HG03442 (cell line): ENCODE results near the gene ZNRF4.
"Not testable (repeated sequence)": the region's sequence is repeated elsewhere in the genome, so short reads cannot be mapped to it uniquely, and the experiment has no call there.

ENCODE experiments used
- ATAC-seq: cut with Tn5 transposase; IDR thresholded peaks from one replicate; pipeline ENCODE4 v1.9.1; 2021; ENCODE audit warnings: mild to moderate bottlenecking, moderate library complexity; ENCODE audit not compliant: unreplicated experiment

The ZNRF4 gene

GRCh38 chr19:5455367-5456129 is at the start of gene ZNRF4:
Gene ZNRF4, plus strand, starts transcription at chr19:5455417. Its CDS starts 75 bp downstream, at chr19:5455492.
- no peak for ATAC-seq

- ATAC-seq: not testable (repeated sequence)
Observed at GRCh38 chr19:5406198-5406597, 49.0 kb upstream of the ZNRF4 start.

- no peak for ATAC-seq
Observed at GRCh38 chr19:5406816-5407215, 48.4 kb upstream of the ZNRF4 start.

- ATAC-seq: no peak
Observed at GRCh38 chr19:5407356-5407755, 47.9 kb upstream of the ZNRF4 start.

GRCh38 chr19:5417495-5418436 is 37.5 kb upstream of the ZNRF4 start:
- no peak for ATAC-seq

GRCh38 chr19:5418677-5419076 is 36.5 kb upstream of the ZNRF4 start:
- ATAC-seq: no peak

GRCh38 chr19:5420953-5421352 is 34.3 kb upstream of the ZNRF4 start:
- ATAC-seq: no peak

GRCh38 chr19:5423567-5424125 is 31.6 kb upstream of the ZNRF4 start:
- no peak for ATAC-seq

- no peak for ATAC-seq
Observed at GRCh38 chr19:5424192-5424973, 30.8 kb upstream of the ZNRF4 start.

GRCh38 chr19:5425260-5425659 is 30.0 kb upstream of the ZNRF4 start:
- no peak for ATAC-seq

GRCh38 chr19:5430237-5430636 is 25.0 kb upstream of the ZNRF4 start:
- ATAC-seq: no peak

- ATAC-seq: no peak
Observed at GRCh38 chr19:5432687-5433086, 22.5 kb upstream of the ZNRF4 start.

GRCh38 chr19:5434351-5434917 is 20.8 kb upstream of the ZNRF4 start:
- no peak for ATAC-seq

GRCh38 chr19:5434970-5435641 is 20.1 kb upstream of the ZNRF4 start:
- no peak for ATAC-seq

- no peak for ATAC-seq
Observed at GRCh38 chr19:5435642-5436017, 19.6 kb upstream of the ZNRF4 start.

- no peak for ATAC-seq
Observed at GRCh38 chr19:5436106-5436947, 18.9 kb upstream of the ZNRF4 start.

GRCh38 chr19:5436948-5437306 is 18.3 kb upstream of the ZNRF4 start:
- no peak for ATAC-seq

GRCh38 chr19:5438756-5439155 is 16.5 kb upstream of the ZNRF4 start:
- ATAC-seq: not testable (repeated sequence)

- ATAC-seq: no peak
Observed at GRCh38 chr19:5439452-5439851, 15.8 kb upstream of the ZNRF4 start.
